NCI-H446 treated with DMSO at 0.1 percent for 48 hours (cell line): ENCODE results near the gene BLOC1S5.
"Not testable (repeated sequence)": the region's sequence is repeated elsewhere in the genome, so short reads cannot be mapped to it uniquely, and the experiment has no call there.

Experiments
- DNase-seq: peaks from one replicate; lab custom pipeline; 2025; lab: John Stamatoyannopoulos, UW

The BLOC1S5 gene

DNA sequence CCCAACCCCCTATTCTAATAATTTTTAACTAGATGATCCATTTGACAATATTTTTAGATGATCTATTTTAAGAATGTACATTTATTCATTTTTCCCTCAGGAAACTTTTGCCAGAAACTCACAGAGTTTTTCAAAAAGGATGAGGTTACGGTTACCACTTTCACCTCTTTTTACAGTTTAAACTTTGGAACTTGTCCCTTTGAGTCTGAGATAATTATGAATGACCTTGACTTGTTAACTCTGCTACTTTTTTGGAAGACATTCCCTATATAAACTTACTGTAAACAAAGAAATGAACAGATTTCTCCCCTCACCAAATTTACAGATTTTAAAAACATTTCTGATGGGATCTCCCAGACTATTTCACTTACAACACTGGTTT is 18.4 kb upstream of the BLOC1S5 start:
- no peak for DNase-seq

DNA sequence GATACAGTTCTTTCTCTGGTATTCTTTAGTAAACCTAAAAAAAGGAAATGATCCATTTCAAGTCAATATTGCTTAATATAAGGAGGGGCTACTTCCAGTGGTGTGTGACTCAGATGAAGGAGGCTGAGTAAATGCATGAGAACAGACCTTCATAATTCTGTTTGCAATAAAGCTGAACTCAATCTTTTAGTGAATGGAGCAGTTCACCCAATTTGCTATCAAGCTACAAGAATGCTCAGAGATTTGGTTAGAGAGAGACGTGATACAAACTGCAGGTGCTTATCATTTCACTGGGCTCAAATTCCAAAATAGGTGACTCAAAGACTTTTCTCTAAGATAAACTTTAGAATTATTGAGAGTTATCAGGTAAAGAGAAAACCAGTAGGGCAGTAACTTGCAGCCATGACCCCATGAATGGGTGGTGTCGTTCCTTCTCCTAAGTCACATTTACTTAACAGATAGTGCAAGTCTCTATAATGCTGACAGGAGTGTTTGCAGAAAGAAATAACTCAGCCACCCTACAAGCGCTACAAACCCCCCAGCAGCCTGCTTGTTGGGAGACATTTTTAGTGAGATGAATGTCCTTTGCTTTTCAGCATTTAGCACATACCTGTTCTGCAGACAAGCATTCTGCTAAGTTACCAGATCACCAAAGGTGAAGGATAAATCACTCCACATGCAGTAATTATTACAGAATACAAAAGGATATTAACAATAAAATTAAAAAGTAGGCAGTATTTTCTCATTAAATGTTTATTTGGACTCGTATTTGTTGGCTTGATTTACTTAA is 16.4 kb upstream of the BLOC1S5 start:
- no peak for DNase-seq

DNA sequence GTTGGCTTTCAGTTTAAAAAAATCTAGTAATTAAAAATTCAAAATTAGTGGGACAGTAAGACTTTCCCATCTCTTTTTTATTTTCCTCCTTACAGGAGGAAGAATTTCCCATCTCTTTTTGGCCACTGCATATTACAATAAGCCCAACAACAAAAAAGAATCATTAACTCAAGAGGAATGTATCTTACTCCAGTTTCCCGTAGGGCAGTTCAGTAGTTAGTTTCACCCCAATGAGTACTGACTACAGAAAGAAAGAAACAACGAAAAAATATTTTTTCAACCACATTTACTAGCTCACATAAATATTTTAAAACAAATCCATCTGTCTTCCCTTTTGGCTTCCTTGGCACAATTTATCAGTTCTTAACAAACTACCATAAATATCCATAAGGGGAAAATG is 14.9 kb upstream of the BLOC1S5 start:
- no peak for DNase-seq

DNA sequence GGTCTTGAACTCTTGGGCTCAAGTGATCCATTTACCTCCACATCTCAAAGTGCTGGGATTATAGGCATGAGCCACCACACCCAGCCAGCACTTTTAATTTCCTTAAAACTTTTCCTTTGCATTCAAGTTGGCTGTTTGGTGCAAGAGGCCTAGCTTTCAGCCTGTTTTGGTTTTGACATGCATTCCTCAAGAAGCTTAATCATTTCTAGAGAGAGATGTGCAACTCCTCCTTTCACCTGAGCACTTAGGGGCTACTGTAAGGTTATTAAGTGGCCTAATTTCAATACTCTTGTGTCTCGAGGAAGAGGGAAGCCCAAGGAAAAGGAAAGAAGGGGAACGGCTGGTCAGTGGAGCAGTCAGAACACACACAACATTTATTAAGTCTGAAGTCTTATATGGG is 13.8 kb upstream of the BLOC1S5 start:
- DNase-seq: no peak

DNA sequence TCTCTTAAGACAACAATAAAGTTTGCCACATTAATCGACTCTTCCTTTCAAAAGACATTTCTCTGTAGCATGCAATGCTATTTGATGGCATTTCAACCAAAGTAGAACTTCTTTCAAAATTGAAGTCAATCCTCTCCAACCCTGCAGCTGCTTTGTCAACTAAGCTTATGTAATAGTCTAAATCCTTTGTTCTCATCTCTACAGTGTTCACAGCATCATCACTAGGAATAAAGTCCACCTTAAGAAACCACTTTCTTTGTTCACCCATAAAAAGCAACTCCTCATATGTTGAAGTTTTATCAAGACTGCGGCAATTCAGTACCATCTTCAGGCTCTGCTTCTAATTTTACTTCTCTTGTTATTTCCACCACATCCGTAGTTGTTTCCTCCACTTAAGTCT is 11.5 kb upstream of the BLOC1S5 start:
- DNase-seq: no peak

DNA sequence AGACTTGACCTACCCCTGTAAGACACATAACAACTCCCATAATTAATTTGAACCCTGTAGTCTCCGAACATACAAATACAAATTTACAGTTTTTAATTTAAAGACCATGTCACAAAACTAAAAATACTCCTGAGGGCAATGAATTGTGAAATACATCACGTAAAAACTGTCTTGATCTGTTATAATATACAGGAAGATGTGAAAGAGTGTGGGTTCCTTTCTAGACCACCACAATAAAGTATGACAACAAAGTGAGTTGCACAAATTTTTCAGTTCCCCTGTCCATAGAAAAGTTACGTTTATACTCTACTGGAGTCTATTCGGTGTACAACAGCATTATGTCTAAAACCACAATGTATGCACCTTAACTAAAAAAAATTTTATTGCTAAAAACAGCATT is 11.0 kb upstream of the BLOC1S5 start:
- DNase-seq: no peak

DNA sequence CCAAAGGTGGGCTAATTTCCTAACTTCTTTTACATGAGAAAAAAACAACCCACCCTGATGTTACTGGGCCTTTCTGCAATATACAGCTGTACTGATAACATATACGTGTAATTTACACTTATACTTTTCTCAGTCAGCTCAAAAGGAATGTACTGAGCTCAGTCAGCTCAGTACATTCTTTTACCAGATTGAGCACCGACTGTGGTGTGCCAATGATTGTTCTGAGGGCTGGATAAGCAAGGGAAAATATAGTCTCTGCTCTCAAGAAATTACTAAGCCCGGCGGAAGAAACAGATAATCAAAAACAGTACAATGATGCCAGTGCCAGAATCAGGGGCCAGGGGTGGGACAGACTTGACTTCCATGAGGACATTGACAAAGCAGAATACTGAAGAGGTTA is 10.0 kb upstream of the BLOC1S5 start:
- DNase-seq: no peak

DNA sequence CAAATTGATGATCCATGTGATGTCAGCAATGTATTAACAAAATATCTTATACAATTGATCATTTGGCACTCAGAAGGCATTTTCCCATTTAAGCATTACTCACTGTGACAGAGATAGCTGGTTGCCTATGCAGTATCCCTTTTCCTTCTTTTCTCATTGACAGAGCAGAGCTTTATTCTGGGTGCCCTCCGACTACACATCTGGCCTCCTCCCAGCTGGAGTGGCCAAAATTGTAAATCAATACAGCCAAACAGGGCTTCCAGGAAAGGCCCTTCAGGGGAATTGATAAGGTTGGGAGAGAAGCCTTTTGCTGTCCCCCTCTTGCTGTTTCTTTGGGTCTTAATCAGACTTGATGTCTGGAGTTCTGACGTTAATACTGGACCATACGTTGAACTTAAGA is 9.6 kb upstream of the BLOC1S5 start:
- DNase-seq: no peak

DNA sequence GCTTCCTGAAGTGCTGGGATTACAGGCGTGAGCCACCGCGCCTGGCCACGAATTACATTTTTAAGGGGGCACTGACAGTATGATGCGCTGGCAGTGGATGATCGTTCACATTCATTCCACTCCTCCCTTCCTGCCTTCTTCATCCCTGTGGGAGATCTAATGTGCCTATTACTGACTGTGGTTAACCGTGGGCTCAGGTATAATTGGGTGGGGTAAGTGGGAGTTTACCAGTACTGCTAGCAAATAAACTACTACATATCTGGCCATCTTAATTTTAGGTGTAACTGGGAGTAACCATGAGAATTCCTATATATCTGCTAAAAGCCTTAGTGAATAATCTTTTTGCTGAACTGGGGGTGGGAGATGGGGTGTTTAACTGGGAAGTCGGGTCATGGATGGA is 6.5 kb upstream of the BLOC1S5 start:
- DNase-seq: no peak

DNA sequence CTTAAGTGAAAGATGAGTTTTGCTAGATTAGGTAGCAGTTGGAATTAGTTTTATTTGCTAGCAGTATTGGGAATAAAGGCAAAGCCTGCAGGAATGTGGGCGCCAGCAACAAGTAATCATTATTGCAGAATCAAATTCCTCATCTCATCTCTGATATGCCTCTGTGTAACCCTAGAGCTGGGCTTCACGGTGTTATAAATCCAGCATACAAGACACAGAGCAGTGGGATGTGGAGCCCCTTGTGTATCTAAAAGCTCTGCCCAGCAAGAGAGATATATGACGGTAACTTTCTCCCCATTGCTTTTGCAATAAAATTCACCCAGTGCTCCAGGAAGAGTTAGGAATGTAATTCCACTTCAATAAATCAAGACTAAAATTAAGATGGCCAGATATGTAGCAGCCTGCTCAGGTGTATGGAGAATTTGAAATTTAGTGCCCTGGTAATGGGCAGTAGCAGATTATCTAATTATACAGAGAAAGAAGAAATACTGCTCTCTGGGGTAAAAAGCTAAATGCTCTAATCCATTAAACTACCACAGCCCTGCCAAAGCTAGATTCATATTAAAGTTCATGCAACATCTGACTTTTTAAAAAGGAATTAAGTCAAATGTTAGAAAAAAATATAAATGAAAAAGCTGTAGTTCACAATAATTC is 5.6 kb upstream of the BLOC1S5 start:
- DNase-seq: no peak

DNA sequence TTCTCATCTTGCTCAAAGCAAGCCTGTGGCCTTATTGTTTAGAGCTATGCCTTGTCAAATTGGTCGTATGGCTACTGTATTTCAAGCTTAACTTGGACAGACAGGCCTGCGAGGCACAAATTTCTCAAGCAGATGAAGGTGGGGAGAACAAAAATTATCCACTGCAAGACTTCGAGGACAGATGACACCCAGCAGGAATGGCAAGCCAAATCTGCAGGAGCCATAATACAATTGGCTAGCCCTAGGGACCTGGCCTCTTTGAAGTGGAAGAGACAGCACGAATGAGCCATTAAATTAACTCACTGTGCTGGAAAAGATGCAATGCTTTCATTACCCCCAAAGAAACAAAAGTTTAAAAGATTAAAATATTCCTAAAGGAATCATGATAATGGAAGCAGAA is 5.0 kb upstream of the BLOC1S5 start:
- no peak for DNase-seq

DNA sequence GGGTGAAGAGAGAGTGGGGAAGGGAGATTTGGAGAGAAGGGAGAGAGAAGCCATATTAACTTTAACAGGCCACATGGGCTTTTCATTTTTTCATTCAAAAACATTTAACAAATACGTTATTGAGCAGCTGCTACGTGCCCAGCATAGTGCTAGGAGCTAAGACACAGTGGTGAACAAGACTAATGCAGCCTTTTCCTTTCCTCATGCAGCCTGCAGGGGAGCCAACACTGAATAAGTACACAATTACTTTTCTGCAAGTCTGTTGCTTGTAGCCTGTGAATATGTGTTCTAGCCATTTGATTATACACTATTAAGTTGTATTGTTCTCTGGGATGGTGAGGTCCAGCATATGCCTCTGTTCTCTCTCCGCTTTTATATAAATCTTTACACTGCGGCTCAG is 1.9 kb upstream of the BLOC1S5 start:
- DNase-seq: no peak

DNA sequence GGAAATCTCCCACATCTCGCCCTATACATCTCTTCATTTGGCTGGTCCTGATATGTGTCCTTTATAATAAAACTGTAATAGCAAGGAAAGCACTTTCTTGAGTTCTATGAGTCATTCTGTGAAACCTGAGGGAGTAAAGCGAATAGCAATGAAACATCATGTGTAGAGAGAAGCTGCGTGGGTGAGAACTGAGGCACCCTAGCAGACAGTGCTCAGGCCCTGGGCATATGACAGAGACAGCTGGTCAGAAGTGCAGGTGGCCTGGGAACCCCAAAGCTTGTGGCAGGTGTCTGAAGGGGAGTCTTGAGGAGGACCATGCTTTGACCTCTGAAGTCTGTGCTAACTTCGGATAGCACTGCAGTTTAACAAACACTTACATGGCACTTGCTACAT is 1.3 kb upstream of the BLOC1S5 start:
- DNase-seq: no peak

DNA sequence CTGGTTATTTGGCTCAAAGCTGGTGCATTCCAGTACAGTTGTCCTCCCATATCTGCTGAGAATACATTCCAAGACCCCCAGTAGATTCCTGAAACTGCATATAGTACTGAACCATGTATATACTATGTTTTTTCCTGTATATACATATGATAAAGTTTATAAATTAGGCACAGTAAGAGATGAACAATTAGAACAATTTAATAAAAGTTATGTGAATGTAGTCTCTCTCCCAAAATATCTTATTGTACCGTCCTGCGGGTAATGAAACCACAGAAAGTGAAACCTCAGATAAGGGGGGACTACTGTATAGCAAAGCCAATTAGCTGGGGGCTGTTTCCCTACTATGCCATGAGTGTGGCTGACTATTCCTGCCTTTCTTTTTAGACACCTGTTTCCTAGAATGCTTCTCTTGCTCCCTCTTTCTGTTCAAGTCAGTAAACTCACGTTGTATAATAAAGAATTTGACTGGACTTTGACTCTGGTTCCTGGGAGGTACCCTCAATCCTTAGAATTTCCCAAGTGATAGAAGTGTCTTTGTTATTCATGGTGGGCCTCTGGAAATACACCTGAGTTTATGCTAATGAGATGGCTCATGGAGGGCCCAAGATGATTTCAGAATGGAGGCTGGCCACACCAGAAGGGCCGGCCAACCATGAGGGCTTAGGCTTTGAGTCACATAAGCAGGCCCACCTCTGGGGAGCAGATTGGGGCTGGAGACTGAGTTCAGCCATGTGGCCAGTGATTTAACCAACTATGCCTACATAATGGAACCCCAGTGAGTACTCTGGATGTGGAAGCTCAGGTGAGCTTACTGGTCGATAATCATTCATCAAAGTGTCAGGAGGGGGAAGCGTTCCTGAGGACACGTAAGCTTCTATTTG is 689 bp upstream of the BLOC1S5 start:
- DNase-seq: no peak

DNA sequence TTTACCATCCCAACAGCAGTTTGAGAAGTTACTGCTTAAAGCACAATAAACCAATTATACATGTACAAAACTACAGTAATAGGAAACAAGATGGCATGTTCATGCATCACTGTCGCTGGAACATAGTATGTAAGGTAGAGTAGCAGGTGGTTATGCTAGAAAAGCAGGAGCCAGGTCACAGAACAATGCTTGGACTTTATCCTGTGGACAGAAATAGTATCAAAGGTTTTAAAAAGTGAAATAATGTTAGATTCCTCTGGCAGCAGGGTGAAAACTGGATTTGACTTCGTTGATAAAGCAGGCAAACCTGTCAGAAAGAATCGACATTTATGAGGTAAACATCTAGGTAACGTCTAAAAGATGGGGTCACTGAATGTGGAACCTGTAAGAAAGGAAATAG is 2.5 kb downstream of the BLOC1S5 start:
- no peak for DNase-seq

DNA sequence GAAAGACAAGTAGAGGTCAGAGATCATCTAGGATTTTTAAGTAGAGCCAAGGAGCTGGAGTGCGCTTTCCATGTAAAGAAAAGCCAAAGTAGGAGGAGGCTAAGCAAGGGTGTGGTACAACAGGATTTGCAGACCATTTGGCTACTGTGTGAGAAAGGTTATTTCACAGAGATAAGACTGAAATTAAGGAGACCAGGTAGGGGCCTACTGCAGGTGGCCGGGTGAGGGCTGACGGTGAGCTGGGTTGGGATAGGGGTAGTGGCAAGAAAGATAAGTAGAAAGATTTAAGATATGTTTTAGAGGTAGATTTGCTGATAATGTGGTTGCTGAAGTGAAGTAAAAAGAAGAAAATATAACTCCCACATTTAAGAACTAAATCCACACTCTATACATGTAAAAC is 3.8 kb downstream of the BLOC1S5 start:
- DNase-seq: no peak

DNA sequence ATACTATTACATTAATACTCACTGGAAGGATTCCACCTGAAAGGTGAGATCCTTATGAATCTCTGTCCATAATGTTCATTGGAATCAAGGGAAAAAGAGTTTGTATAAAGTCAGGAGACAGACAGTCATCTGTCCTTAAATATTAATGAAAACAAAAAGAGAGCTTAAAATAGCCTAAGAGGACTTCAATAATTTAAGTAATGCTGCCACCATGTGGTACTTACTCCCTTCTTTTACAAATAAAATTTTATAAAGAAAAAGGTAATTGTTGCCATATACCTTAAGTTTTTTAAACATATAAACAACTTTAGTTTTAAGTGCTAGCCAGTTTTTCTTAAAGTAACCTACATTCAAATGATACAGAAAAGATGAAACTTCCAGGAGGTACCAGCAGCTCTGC is 5.1 kb downstream of the BLOC1S5 start:
- no peak for DNase-seq

DNA sequence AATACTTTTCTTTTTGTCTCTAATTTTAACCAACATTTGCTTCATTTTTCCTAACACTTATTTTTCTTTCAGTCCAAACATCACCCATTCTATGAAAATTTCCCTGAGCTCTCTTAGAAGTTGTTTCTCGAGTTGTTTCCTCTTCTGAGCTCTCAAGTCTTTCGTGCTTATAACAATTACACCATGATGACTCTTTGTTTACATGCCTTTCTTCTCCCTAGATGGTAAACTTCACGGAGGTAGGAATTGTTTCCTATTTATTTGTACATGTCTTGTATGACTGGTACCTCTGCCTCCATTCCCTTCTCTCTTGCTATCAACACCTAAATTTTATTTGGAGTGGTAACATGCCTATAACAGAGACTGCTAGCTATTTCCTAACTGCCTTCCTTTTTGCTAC is 6.4 kb downstream of the BLOC1S5 start:
- no peak for DNase-seq

DNA sequence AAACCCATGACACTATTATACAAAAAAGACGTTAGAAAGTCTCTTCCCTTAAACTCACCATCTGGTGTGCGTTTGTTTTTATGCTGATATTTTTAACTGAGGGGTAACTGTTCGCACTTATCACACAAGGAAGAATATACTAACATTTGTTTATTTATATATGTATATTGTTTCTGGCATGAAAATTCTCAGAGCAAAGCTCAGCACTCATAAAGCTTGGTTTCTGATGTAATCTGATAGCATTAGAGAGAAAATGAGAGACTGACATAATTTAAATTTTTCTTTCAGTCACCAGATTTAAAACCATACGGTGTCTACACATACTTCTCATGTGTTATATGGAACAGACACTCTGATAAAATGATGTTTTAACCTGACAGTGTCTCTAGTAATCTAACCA is 6.9 kb downstream of the BLOC1S5 start:
- no peak for DNase-seq

DNA sequence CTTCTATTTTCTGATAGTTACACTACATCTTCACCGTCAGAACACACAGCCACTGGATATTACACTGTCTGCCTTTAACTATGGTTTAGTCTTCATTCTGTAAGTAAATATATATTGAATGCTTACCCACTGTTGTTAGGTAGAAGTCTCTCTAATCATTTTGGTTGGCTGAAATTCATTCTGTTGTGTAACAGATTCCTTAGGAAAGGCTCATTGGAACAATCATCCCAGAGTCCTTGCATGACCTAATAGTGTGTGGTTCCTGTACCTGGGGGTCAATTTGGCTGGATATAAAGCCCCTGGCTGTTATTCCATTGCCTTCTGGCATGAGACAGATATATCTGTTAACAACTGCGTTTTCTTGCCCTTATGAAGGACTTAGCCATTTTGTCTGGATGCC is 9.9 kb downstream of the BLOC1S5 start:
- DNase-seq: no peak

DNA sequence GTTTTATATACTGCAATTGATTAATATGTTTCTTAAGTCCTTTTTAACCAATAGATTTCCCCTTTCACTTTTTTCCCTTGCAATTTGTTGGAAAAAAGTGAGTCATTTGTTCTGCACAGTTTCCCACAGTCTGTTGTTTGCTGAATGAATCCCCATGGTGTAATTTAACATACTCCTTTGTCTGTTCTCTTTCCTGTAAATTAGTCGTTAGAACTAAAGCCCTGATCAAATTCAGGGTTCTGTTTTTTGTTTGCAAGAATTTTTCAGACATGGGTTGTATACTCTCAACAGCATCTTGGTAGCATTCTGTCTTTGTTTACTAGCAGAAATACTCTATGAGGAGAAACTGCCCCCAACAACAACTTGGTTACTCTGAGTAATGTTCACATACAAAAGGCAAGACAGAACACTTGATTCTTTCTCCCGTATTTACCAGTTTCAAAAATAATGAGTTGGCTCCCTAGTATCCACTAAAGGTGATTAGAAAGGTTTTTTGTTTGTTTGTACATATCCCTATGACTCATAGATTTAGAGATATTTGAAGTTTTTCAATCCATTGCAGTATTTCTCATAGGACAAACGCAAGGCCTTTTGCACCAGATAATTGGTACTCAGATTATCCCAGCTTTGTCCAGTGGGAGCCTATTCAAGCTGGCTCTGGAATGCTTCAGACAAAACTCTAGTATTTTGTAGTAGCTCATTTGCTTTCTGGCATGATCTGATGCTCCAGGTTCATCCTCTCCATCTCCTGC is 16.5 kb downstream of the BLOC1S5 start:
- DNase-seq: no peak

DNA sequence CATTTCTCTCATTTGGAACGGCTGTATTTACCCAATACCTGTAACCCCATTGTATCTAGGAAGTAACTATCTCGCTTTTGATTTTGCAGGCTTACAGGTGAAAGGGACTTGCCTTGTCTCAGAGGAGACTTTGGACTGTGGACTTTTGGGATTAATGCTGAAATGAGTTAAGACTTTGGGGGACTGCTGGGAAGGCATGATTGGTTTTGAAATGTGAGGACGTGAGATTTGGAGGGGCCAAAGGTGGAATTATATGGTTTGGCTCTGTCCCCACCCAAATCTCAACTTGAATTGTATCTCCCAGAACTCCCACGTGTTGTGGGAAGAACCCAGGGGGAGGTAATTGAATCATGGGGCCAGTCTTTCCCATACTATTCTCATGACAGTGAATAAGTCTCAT is 18.4 kb downstream of the BLOC1S5 start:
- not testable (repeated sequence) for DNase-seq
